Breast epithelium (tissue), 4 donors: ENCODE results near the gene ARPC5L. TPM values are rescaled to one million over a fixed set of nuclear protein-coding genes. Genes with fewer than 3 reads are reported as not detected.
A peak's percentile ranks its signal among the peaks of the same experiment; 100 is the strongest.

ENCODE experiments used
- DNase-seq, 2 donors: peaks; one replicate each; pipeline ENCODE4 v3.0.0-alpha.2; 2019; ENCODE audit warnings: low spot score in 2 of 2
- H3K27ac ChIP-seq, 2 donors: fragments of 200-600 bp; sonication (generic) in 1 of 2; one replicate each; pipeline ENCODE4 v1.5.1; 2016 to 2019; ENCODE audit warnings: mild to moderate bottlenecking in 1 of 2
- H3K27me3 ChIP-seq, 2 donors: fragments of 200-600 bp; sonication (generic) in 1 of 2; one replicate each; pipeline versions ENCODE4 v1.5.1 to v1.6.0; 2017 to 2019; ENCODE audit warnings: control low read depth in 1 of 2, mild to moderate bottlenecking in 1 of 2
- H3K36me3 ChIP-seq: fragments of 200-600 bp; one replicate; pipeline ENCODE4 v1.5.1; 2019
- H3K4me1 ChIP-seq, 2 donors: fragments of 200-600 bp; sonication (generic); one replicate each; pipeline ENCODE4 v1.5.1; 2016 to 2019; ENCODE audit warnings: control low read depth in 1 of 2
- H3K4me3 ChIP-seq, 3 donors: fragments of 200-600 bp; sonication (generic); 1 replicate in 2 of 3; 2 replicates in 1 of 3; pipeline ENCODE4 v1.5.1; 2016 to 2019; ENCODE audit warnings: mild to moderate bottlenecking in 3 of 3, moderate library complexity in 2 of 3
- H3K9me3 ChIP-seq, 2 donors: fragments of 200-600 bp; sonication (generic) in 1 of 2; one replicate each; pipeline ENCODE4 v1.5.1; 2016 to 2019; ENCODE audit warnings: control low read depth in 1 of 2
- CTCF ChIP-seq, 3 donors: fragments of 450-650 bp; IDR thresholded peaks; one replicate each; pipeline ENCODE4 v1.5.1; 2016 to 2017; ENCODE audit warnings: antibody characterized with exemption in 3 of 3, mild to moderate bottlenecking in 3 of 3, moderate library complexity in 3 of 3
- POLR2A ChIP-seq: fragments of 450-650 bp; IDR thresholded peaks from one replicate; pipeline ENCODE4 v1.6.1; 2016; ENCODE audit warnings: antibody characterized with exemption, mild to moderate bottlenecking, moderate library complexity
- POLR2AphosphoS5 ChIP-seq, 3 donors: sonication (generic); formaldehyde crosslinking; IDR thresholded peaks; one replicate each; pipeline ENCODE4 v1.6.1; 2017; ENCODE audit warnings: antibody characterized with exemption in 3 of 3
- intact Hi-C: fragments of 100-400 bp; cut with DNase I; formaldehyde crosslinking; loops from one replicate; pipeline ENCODE4 v1.15.1; 2023; ENCODE audit warnings: low total_unique reads
- total RNA-seq, 3 donors: library from RNA; depleted of rRNA; stranded (reverse); fragments of >200 nt; gene quantifications; one replicate each; pipeline ENCODE4 v1.1.0, GENCODE V29; 2016

Gene ARPC5L
- total RNA-seq, 3 donors from 2014 or later = 12.5 to 25.6 (median 22.0) TPM

- Histone ChIP-seq H3K27ac (no peak overlapping the region), H3K4me3 (no peak overlapping the region), H3K27me3 (no peaks in the 10 kb centered on the region), H3K4me1 (no peaks in the 10 kb centered on the region), H3K9me3 (no peaks in the 10 kb centered on the region), H3K36me3 (no peaks in the 10 kb centered on the region)
- no peak for TF ChIP-seq POLR2AphosphoS5 (IDR thresholded peaks at IDR 0.05)
- TF ChIP-seq POLR2A = no peak
- no peak for TF ChIP-seq CTCF (IDR thresholded peaks at IDR 0.05)
- DNase-seq = no peak
- intact Hi-C loops = no loop called here
Measured at GRCh38 chr9:124890179-124890578, 28.2 kb downstream of the ARPC5L start.

GRCh38 chr9:124894035-124894740 is 32.3 kb downstream of the ARPC5L start:
- no peak for DNase-seq
- H3K4me3 ChIP-seq = no peak overlapping the region
- no peaks in the 10 kb centered on the region for H3K4me1 ChIP-seq
- H3K36me3 ChIP-seq = no peaks in the 10 kb centered on the region
- no peaks in the 10 kb centered on the region for H3K27me3 ChIP-seq
- TF ChIP-seq CTCF (IDR thresholded peaks at IDR 0.05) (no peak), POLR2A (no peak), POLR2AphosphoS5 (IDR thresholded peaks at IDR 0.05) (no peak)
- no peaks in the 10 kb centered on the region for H3K9me3 ChIP-seq
- no peak overlapping the region for H3K27ac ChIP-seq
- intact Hi-C loops = loop anchor here (1.0 kb wide), 1 partner anchor 13 kb away; no protein-coding TSS in a partner anchor

- intact Hi-C loops = loop anchor here (1.0 kb wide), 1 partner anchor 13 kb away; no protein-coding TSS in a partner anchor
- no peaks in the 10 kb centered on the region for H3K36me3 ChIP-seq
Measured at GRCh38 chr9:124894741-124895170, 32.8 kb downstream of the ARPC5L start.

GRCh38 chr9:124897570-124898460 is 35.9 kb downstream of the ARPC5L start:
- no peaks in the 10 kb centered on the region for H3K27me3 ChIP-seq
- H3K4me1 ChIP-seq = no peaks in the 10 kb centered on the region
- H3K4me3 ChIP-seq = no peak overlapping the region
- TF ChIP-seq POLR2A (no peak), CTCF (IDR thresholded peaks at IDR 0.05) (no peak), POLR2AphosphoS5 (IDR thresholded peaks at IDR 0.05) (no peak)
- intact Hi-C loops = no loop called here
- DNase-seq = no peak
- no peak overlapping the region for H3K27ac ChIP-seq
- no peaks in the 10 kb centered on the region for H3K9me3 ChIP-seq
- H3K36me3 ChIP-seq = no peaks in the 10 kb centered on the region

More at GRCh38 chr9:124894741-124895170, 32.8 kb downstream of the ARPC5L start:
- no peaks in the 10 kb centered on the region for H3K9me3 ChIP-seq
- H3K27me3 ChIP-seq = no peaks in the 10 kb centered on the region
- no peak overlapping the region for H3K4me3 ChIP-seq
- H3K27ac ChIP-seq = no peak overlapping the region
- no peak for DNase-seq
- TF ChIP-seq CTCF (IDR thresholded peaks at IDR 0.05) (peak in 1 of 3 donors; percentile 14), POLR2A (no peak)
- no peaks in the 10 kb centered on the region for H3K4me1 ChIP-seq

- H3K4me3 ChIP-seq = no peak overlapping the region
- no peak for DNase-seq
- H3K27me3 ChIP-seq = no peaks in the 10 kb centered on the region
- TF ChIP-seq POLR2AphosphoS5 (IDR thresholded peaks at IDR 0.05) (no peak), POLR2A (no peak), CTCF (IDR thresholded peaks at IDR 0.05) (no peak)
- intact Hi-C loops = no loop called here
- H3K9me3 ChIP-seq = no peaks in the 10 kb centered on the region
- H3K27ac ChIP-seq = no peak overlapping the region
- no peaks in the 10 kb centered on the region for H3K4me1 ChIP-seq
- H3K36me3 ChIP-seq = no peaks in the 10 kb centered on the region
Measured at GRCh38 chr9:124899845-124900244, 37.9 kb downstream of the ARPC5L start.
